ENCODE data around the gene IGFBP5. TPM values are rescaled to one million over a fixed set of nuclear protein-coding genes. Genes with fewer than 3 reads are reported as not detected.
A peak's percentile ranks its signal among the peaks of the same experiment; 100 is the strongest.

Gene IGFBP5
- total and polyA plus RNA-seq, 2 donors = 6.6 to 134 TPM

GRCh38 chr2:216687111-216687510 is 8.2 kb downstream of the IGFBP5 start:
- Histone ChIP-seq H3K9me3 (ENCODE audit: control insufficient read depth in 2 of 2, insufficient read depth in 1 of 2, low read length in 1 of 2) (no peaks in the 10 kb centered on the region), H3K27me3 (ENCODE audit: control insufficient read depth in 2 of 2, insufficient read depth in 1 of 2, low read length in 1 of 2) (peaks cover 7 to 31% of the 10 kb centered on the region in 2 donors), H3K36me3 (ENCODE audit: control insufficient read depth in 2 of 2, insufficient read depth in 2 of 2, low read length in 1 of 2) (no peaks in the 10 kb centered on the region), H3K4me3 (ENCODE audit: low read length in 2 of 2) (no peak overlapping the region), H3K4me1 (ENCODE audit: control insufficient read depth in 2 of 2, insufficient read depth in 2 of 2, low read length in 2 of 2) (peaks cover 3 to 28% of the 10 kb centered on the region in 2 donors), H3K27ac (ENCODE audit: low read depth in 1 of 2, low read length in 1 of 2) (no peak overlapping the region)
- WGBS = 84% methylated on average over 5 of the region's 5 CpGs
- no peak for DNase-seq (ENCODE audit: low read depth in 6 of 9, low spot score in 9 of 9)

DNA sequence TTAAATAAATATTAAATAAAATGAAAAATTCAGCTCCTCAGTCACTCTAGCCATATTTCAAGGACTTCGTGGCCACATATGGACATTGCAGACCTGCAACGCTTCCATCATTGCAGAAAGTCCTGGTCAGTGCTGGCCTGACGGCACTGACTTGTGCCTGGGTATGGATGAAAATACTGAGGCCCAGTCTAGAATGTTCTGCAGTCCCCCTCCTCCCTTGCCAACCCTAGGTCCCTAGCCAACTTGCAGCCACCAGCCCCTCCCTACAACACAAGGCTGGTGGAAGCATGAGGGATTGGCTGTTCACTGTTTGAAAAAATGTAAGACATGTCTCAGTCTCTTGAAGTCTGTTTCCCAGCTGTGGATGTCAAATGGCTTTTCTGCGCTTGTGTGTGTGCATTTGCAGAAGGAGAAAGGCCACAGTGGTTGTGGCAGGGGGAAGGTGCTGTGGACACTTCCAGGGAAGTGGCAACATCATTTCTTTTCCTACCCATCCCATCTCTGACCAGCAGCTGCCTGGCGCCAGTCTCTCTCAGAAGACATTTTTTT is 9.9 kb downstream of the IGFBP5 start:
- Histone ChIP-seq H3K4me1 (ENCODE audit: control insufficient read depth in 2 of 2, insufficient read depth in 2 of 2, low read length in 2 of 2) (peaks cover 0 to 17% of the 10 kb centered on the region in 2 donors), H3K4me3 (ENCODE audit: low read length in 2 of 2) (no peak overlapping the region), H3K27ac (ENCODE audit: low read depth in 1 of 2, low read length in 1 of 2) (peak overlapping the region in 1 of 2 donors; percentile 18), H3K27me3 (ENCODE audit: control insufficient read depth in 2 of 2, insufficient read depth in 1 of 2, low read length in 1 of 2) (peaks cover 7 to 15% of the 10 kb centered on the region in 2 donors), H3K36me3 (ENCODE audit: control insufficient read depth in 2 of 2, insufficient read depth in 2 of 2, low read length in 1 of 2) (no peaks in the 10 kb centered on the region), H3K9me3 (ENCODE audit: control insufficient read depth in 2 of 2, insufficient read depth in 1 of 2, low read length in 1 of 2) (no peaks in the 10 kb centered on the region)
- DNase-seq (ENCODE audit: low read depth in 6 of 9, low spot score in 9 of 9) = no peak
- 97% methylated on average over 5 of the region's 5 CpGs for WGBS

GRCh38 chr2:216683846-216684245 is 11.5 kb downstream of the IGFBP5 start:
- Histone ChIP-seq H3K4me1 (ENCODE audit: control insufficient read depth in 2 of 2, insufficient read depth in 2 of 2, low read length in 2 of 2) (peaks cover 0 to 7% of the 10 kb centered on the region in 2 donors), H3K4me3 (ENCODE audit: low read length in 2 of 2) (no peak overlapping the region), H3K27ac (ENCODE audit: low read depth in 1 of 2, low read length in 1 of 2) (no peak overlapping the region), H3K9me3 (ENCODE audit: control insufficient read depth in 2 of 2, insufficient read depth in 1 of 2, low read length in 1 of 2) (no peaks in the 10 kb centered on the region), H3K27me3 (ENCODE audit: control insufficient read depth in 2 of 2, insufficient read depth in 1 of 2, low read length in 1 of 2) (peaks cover 0 to 7% of the 10 kb centered on the region in 2 donors), H3K36me3 (ENCODE audit: control insufficient read depth in 2 of 2, insufficient read depth in 2 of 2, low read length in 1 of 2) (no peaks in the 10 kb centered on the region)
- WGBS = 85% methylated on average over 3 of the region's 3 CpGs
- no peak for DNase-seq (ENCODE audit: low read depth in 6 of 9, low spot score in 9 of 9)

- DNase-seq (ENCODE audit: low read depth in 6 of 9, low spot score in 9 of 9) = no peak
- Histone ChIP-seq H3K4me3 (ENCODE audit: low read length in 2 of 2) (no peak overlapping the region), H3K27ac (ENCODE audit: low read depth in 1 of 2, low read length in 1 of 2) (no peak overlapping the region), H3K4me1 (ENCODE audit: control insufficient read depth in 2 of 2, insufficient read depth in 2 of 2, low read length in 2 of 2) (peaks cover 0 to 7% of the 10 kb centered on the region in 2 donors), H3K27me3 (ENCODE audit: control insufficient read depth in 2 of 2, insufficient read depth in 1 of 2, low read length in 1 of 2) (peaks cover 1 to 7% of the 10 kb centered on the region in 2 donors), H3K36me3 (ENCODE audit: control insufficient read depth in 2 of 2, insufficient read depth in 2 of 2, low read length in 1 of 2) (no peaks in the 10 kb centered on the region), H3K9me3 (ENCODE audit: control insufficient read depth in 2 of 2, insufficient read depth in 1 of 2, low read length in 1 of 2) (no peaks in the 10 kb centered on the region)
- WGBS = 72% methylated on average over 2 of the region's 2 CpGs
Observed at GRCh38 chr2:216681683-216682082, 13.7 kb downstream of the IGFBP5 start.

GRCh38 chr2:216680951-216681629 is 14.3 kb downstream of the IGFBP5 start:
- H3K36me3 ChIP-seq (ENCODE audit: control insufficient read depth in 2 of 2, insufficient read depth in 2 of 2, low read length in 1 of 2) = no peaks in the 10 kb centered on the region
- H3K4me1 ChIP-seq (ENCODE audit: control insufficient read depth in 2 of 2, insufficient read depth in 2 of 2, low read length in 2 of 2) = peaks cover 0 to 7% of the 10 kb centered on the region in 2 donors
- no peaks in the 10 kb centered on the region for H3K9me3 ChIP-seq (ENCODE audit: control insufficient read depth in 2 of 2, insufficient read depth in 1 of 2, low read length in 1 of 2)
- no peak overlapping the region for H3K27ac ChIP-seq (ENCODE audit: low read depth in 1 of 2, low read length in 1 of 2)
- no peak overlapping the region for H3K4me3 ChIP-seq (ENCODE audit: low read length in 2 of 2)
- no peak for DNase-seq (ENCODE audit: low read depth in 6 of 9, low spot score in 9 of 9)
- 95% methylated on average over 10 of the region's 10 CpGs for WGBS
- peaks cover 2 to 7% of the 10 kb centered on the region in 2 donors for H3K27me3 ChIP-seq (ENCODE audit: control insufficient read depth in 2 of 2, insufficient read depth in 1 of 2, low read length in 1 of 2)

- DNase-seq (ENCODE audit: low read depth in 6 of 9, low spot score in 9 of 9) = no peak
- 95% methylated on average over 14 of the region's 14 CpGs for WGBS
- H3K4me1 ChIP-seq (ENCODE audit: control insufficient read depth in 2 of 2, insufficient read depth in 2 of 2, low read length in 2 of 2) = peaks cover 0 to 7% of the 10 kb centered on the region in 2 donors
- H3K4me3 ChIP-seq (ENCODE audit: low read length in 2 of 2) = no peak overlapping the region
- no peak overlapping the region for H3K27ac ChIP-seq (ENCODE audit: low read depth in 1 of 2, low read length in 1 of 2)
- H3K36me3 ChIP-seq (ENCODE audit: control insufficient read depth in 2 of 2, insufficient read depth in 2 of 2, low read length in 1 of 2) = no peaks in the 10 kb centered on the region
- H3K27me3 ChIP-seq (ENCODE audit: control insufficient read depth in 2 of 2, insufficient read depth in 1 of 2, low read length in 1 of 2) = peaks cover 4 to 7% of the 10 kb centered on the region in 2 donors
- H3K9me3 ChIP-seq (ENCODE audit: control insufficient read depth in 2 of 2, insufficient read depth in 1 of 2, low read length in 1 of 2) = no peaks in the 10 kb centered on the region
Observed at GRCh38 chr2:216679658-216680024, 15.7 kb downstream of the IGFBP5 start.

- Histone ChIP-seq H3K27ac (ENCODE audit: low read depth in 1 of 2, low read length in 1 of 2) (no peak overlapping the region), H3K27me3 (ENCODE audit: control insufficient read depth in 2 of 2, insufficient read depth in 1 of 2, low read length in 1 of 2) (peaks cover 4 to 10% of the 10 kb centered on the region in 2 donors), H3K4me1 (ENCODE audit: control insufficient read depth in 2 of 2, insufficient read depth in 2 of 2, low read length in 2 of 2) (peaks cover 0 to 7% of the 10 kb centered on the region in 2 donors), H3K36me3 (ENCODE audit: control insufficient read depth in 2 of 2, insufficient read depth in 2 of 2, low read length in 1 of 2) (no peaks in the 10 kb centered on the region), H3K9me3 (ENCODE audit: control insufficient read depth in 2 of 2, insufficient read depth in 1 of 2, low read length in 1 of 2) (no peaks in the 10 kb centered on the region), H3K4me3 (ENCODE audit: low read length in 2 of 2) (no peak overlapping the region)
- WGBS = 96% methylated on average over 21 of the region's 21 CpGs
- DNase-seq (ENCODE audit: low read depth in 6 of 9, low spot score in 9 of 9) = no peak
Observed at GRCh38 chr2:216678813-216679657, 16.3 kb downstream of the IGFBP5 start.

- Histone ChIP-seq H3K4me3 (ENCODE audit: low read length in 2 of 2) (no peak overlapping the region), H3K27ac (ENCODE audit: low read depth in 1 of 2, low read length in 1 of 2) (no peak overlapping the region), H3K36me3 (ENCODE audit: control insufficient read depth in 2 of 2, insufficient read depth in 2 of 2, low read length in 1 of 2) (no peaks in the 10 kb centered on the region), H3K9me3 (ENCODE audit: control insufficient read depth in 2 of 2, insufficient read depth in 1 of 2, low read length in 1 of 2) (no peaks in the 10 kb centered on the region), H3K27me3 (ENCODE audit: control insufficient read depth in 2 of 2, insufficient read depth in 1 of 2, low read length in 1 of 2) (peaks cover 0 to 12% of the 10 kb centered on the region in 2 donors), H3K4me1 (ENCODE audit: control insufficient read depth in 2 of 2, insufficient read depth in 2 of 2, low read length in 2 of 2) (peaks cover 0 to 7% of the 10 kb centered on the region in 2 donors)
- DNase-seq (ENCODE audit: low read depth in 6 of 9, low spot score in 9 of 9) = no peak
- WGBS = 97% methylated on average over 12 of the region's 12 CpGs
Observed at GRCh38 chr2:216678098-216678465, 17.3 kb downstream of the IGFBP5 start.
